GM12801 (cell line): ENCODE data around the gene RITA1.

Experiments used
- CTCF ChIP-seq: IDR thresholded peaks from one replicate; pipeline ENCODE4 v1.5.1; 2011; ENCODE audit warnings: control low read depth; ENCODE audit not compliant: insufficient read length; ENCODE audit errors: extremely low read depth

Gene RITA1

DNA sequence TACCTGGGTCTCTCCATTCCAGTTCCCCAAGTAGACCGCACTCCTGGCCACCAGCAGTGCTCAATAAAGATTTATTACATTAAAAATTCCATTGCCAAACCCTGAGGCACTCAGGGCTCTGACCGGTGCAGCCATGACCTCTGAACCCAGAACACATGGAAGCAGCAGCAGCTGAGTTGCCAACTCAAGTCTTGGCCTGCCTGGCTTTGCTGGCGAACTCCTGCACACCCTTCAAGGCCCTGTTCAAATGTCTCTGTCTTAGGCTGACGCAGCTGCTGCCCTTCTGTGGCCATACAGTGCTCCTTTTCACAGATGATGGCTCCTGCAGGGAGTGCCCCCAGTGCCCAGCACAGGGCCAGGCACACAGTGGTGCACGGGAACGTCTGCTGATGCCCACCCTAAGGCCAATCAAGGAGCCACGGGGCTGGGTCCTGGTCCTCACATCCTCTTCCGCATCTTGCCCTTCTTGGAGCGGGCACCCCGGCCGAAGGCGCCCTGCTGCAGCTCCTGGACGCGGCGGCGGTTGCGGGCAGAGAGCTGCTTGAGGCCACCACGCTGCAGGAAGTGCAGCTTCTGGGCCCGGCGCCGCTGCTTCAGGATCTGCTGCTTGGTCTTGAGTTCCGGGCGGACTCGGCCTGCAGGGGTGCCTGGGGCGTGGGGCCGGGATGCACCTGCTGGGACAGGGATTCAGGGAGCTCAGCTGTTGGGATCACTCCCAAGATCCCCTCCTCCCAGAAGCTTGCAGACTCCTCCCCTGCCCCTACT lies 26.9 kb upstream of the RITA1 start:
- no peak for TF ChIP-seq CTCF

GRCh38 chr12:113159937-113160336 lies 25.6 kb upstream of the RITA1 start:
- TF ChIP-seq CTCF, result no peak

DNA sequence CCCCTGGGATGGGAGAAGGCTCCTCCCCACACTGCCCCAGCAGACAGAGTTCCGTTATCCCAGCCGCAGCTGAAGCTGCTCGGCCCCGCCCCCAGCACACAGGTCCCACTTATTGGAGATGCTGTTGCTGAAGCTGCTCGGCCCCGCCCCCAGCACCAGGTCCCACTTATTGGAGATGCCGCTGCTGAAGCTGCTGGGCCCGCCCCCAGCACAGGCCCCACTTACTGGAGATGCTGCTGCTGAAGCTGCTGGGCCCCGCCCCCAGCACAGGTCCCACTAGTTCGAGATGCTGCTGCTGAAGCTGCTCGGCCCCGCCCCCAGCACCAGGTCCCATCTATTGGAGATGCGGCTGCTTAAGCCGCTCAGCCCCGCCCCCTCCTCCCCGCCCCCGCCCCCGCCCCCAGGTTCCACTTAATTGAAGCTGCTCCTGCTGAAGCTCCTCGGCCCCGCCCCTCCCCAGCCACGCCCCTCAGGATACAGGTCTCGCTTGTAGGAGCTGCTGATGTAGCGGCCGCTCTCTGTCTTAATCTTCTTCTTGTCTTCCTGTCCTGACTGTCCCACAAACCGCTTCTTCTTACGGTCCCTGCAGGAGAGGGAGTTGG lies 24.0 kb upstream of the RITA1 start:
- TF ChIP-seq CTCF, result no peak

DNA sequence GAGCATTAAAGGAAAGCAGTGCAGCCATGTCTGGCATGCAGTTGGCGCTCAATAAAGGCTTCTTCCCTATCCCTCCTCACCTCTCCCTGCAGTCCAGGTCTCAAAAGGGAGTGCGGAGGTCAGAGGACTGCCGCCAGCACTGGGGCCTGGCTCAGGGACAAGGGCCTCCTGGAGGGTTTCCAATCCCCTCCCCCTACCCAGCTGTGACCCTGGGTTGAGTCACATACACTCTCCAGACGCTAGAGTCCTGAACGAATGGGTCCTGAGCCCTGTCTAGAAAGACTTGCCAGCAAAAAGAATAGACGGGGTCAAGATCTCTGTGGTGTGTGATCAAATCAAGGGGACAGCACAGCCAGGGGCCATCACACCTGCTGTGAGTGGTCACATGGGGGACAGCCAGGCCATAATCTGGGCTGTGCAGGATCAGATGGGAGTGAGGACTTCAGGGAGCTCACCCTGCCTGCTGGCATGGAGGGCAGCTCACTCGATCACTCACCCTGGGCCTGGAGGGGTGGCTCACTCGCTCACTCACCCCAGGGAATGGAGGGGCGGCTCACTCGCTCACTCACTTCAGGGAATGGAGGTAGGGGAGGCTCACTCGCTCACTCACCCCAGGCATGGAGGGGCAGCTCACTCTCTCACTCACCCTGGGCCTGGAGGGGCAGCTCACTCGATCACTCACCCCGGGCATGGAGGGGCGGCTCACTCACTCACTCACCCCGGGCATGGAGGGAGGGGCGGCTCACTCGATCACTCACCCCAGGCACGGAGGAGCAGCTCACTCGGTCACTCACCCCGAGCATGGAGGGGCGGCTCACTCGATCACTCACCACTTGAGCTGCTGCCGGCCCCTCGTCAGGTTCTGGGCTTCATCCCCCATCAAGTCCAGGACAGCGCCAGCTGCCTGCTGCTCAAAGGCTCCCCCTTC lies 23.2 kb upstream of the RITA1 start:
- no peak for TF ChIP-seq CTCF

- no peak for TF ChIP-seq CTCF
Observed at GRCh38 chr12:113163030-113163360, 22.5 kb upstream of the RITA1 start.

GRCh38 chr12:113164014-113164413 lies 21.5 kb upstream of the RITA1 start:
- no peak for TF ChIP-seq CTCF
